Endothelial cell (in vitro differentiated cells): ENCODE measurements around the gene SF3A2. TPM values are rescaled to one million over a fixed set of nuclear protein-coding genes. Genes with fewer than 3 reads are reported as not detected.
A peak's percentile ranks its signal among the peaks of the same experiment; 100 is the strongest.

Experiments used
- DNase-seq: peaks from one replicate; pipeline ENCODE4 v3.0.0; 2021; ENCODE audit warnings: low spot score
- H3K27ac Mint-ChIP-seq: one replicate; pipeline ENCODE4 v1.8.0; 2021; ENCODE audit warnings: mixed read lengths, inconsistent platforms; ENCODE audit not compliant: unreplicated experiment
- H3K27me3 Mint-ChIP-seq: one replicate; pipeline ENCODE4 v1.8.0; 2021; ENCODE audit warnings: mild to moderate bottlenecking, moderate library complexity, mixed read lengths, inconsistent platforms; ENCODE audit not compliant: unreplicated experiment
- H3K36me3 Mint-ChIP-seq: one replicate; pipeline ENCODE4 v1.8.0; 2021; ENCODE audit warnings: mild to moderate bottlenecking, low read depth, mixed read lengths, inconsistent platforms; ENCODE audit not compliant: unreplicated experiment
- H3K4me1 Mint-ChIP-seq: one replicate; pipeline ENCODE4 v1.8.0; 2021; ENCODE audit warnings: mild to moderate bottlenecking, mixed read lengths, inconsistent platforms; ENCODE audit not compliant: unreplicated experiment
- H3K4me3 Mint-ChIP-seq: one replicate; pipeline ENCODE4 v1.8.0; 2021; ENCODE audit warnings: mild to moderate bottlenecking, mixed read lengths, inconsistent platforms; ENCODE audit not compliant: unreplicated experiment
- H3K9me3 Mint-ChIP-seq: one replicate; pipeline ENCODE4 v1.8.0; 2021; ENCODE audit warnings: mixed read lengths, inconsistent platforms; ENCODE audit not compliant: unreplicated experiment
- total RNA-seq: library from RNA; stranded (reverse); fragmentation: NEBNext Ultra II Directional; extraction: Animal tissue kit (Norgen Biotek cat#: 25700); gene quantifications from one replicate; pipeline ENCODE4 v1.2.1, GENCODE V29; 2021; ENCODE audit not compliant: unreplicated experiment
- TF ChIP-seq, protein P1 (sequence below): fragments of 200-600 bp; sonication (generic); IDR thresholded peaks from one replicate; pipeline ENCODE4 v1.5.0; 2021; ENCODE audit warnings: antibody characterized with exemption; ENCODE audit not compliant: unreplicated experiment

SF3A2 gene
- total RNA-seq, 1 donor from 2014 or later = 137 TPM

GRCh38 chr19:2236064-2236313 lies 635 bp upstream of the SF3A2 start:
- H3K9me3 Mint-ChIP-seq = no peaks in the 10 kb centered on the region
- no peak for DNase-seq
- no peak overlapping the region for H3K27ac Mint-ChIP-seq
- peaks cover 27% of the 10 kb centered on the region for H3K36me3 Mint-ChIP-seq
- H3K27me3 Mint-ChIP-seq = peaks cover 25% of the 10 kb centered on the region
- TF ChIP-seq, protein P1, sequence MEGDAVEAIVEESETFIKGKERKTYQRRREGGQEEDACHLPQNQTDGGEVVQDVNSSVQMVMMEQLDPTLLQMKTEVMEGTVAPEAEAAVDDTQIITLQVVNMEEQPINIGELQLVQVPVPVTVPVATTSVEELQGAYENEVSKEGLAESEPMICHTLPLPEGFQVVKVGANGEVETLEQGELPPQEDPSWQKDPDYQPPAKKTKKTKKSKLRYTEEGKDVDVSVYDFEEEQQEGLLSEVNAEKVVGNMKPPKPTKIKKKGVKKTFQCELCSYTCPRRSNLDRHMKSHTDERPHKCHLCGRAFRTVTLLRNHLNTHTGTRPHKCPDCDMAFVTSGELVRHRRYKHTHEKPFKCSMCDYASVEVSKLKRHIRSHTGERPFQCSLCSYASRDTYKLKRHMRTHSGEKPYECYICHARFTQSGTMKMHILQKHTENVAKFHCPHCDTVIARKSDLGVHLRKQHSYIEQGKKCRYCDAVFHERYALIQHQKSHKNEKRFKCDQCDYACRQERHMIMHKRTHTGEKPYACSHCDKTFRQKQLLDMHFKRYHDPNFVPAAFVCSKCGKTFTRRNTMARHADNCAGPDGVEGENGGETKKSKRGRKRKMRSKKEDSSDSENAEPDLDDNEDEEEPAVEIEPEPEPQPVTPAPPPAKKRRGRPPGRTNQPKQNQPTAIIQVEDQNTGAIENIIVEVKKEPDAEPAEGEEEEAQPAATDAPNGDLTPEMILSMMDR = no peak
- H3K4me3 Mint-ChIP-seq = peak overlapping the region; percentile 98
- peaks cover 38% of the 10 kb centered on the region for H3K4me1 Mint-ChIP-seq

DNA sequence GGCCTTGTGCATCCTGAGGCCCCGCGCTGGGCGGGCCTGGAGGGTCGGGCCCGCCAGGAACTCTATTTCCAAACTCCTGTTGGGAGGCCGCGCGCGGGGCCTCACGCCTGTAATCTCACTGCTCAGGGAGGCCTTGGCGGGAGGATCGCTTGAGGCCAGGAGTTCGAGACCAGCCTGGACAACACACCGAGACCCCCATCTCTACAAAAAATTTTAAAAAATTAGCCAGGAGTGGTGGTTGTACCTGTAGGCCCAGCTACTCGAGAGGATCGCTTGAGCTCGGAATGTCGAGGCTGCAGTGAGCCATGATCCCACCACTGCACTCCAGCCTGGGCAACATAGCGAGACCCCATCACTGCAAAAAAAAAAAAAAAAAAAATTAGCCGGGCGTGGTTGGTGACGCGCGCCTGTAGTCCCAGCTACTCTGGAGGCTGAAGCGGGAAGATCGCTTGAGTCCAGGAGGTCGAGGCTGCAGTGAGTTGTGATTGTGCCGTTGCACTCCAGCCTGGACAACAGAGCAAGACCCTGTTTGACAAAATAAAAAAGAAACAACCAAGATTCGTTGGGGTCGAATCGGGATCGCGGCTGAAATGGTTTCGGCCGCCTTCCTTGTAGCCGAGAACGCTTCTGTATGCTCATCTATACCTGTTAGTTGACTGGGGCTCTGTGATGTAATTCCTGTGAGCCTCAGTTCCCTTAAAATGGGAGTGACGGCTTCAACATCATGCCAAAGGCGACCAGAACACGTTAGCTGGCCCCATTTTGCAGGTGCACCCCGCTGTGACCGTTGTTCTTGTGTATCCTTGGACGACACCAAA lies 636 bp downstream of the SF3A2 start:
- Mint-ChIP-seq H3K4me1 (peaks cover 47% of the 10 kb centered on the region), H3K9me3 (no peaks in the 10 kb centered on the region)

DNA sequence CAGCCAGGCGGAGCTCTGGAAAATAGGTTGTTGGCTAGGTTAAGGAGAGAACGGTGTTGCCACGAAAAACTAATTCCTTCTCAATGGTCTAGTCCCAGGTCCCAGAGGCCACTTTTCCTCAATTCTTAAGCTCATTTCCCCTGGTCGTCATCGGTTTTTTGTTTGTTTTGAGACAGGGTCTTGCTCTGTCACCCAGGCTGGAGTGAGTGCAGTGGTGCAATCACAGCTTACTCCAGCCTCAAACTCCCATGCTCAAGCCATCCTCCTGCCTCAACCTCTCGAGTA lies 1.2 kb downstream of the SF3A2 start:
- peaks cover 51% of the 10 kb centered on the region for H3K4me1 Mint-ChIP-seq

More for the DNA sequence above, 636 bp downstream of the SF3A2 start:
- DNase-seq = no peak
- H3K4me3 Mint-ChIP-seq = peak overlapping the region; percentile 98
- TF ChIP-seq, protein P1 = no peak
- peaks cover 25% of the 10 kb centered on the region for H3K36me3 Mint-ChIP-seq
- H3K27ac Mint-ChIP-seq = peak overlapping the region; percentile 92
- H3K27me3 Mint-ChIP-seq = peaks cover 23% of the 10 kb centered on the region

DNA sequence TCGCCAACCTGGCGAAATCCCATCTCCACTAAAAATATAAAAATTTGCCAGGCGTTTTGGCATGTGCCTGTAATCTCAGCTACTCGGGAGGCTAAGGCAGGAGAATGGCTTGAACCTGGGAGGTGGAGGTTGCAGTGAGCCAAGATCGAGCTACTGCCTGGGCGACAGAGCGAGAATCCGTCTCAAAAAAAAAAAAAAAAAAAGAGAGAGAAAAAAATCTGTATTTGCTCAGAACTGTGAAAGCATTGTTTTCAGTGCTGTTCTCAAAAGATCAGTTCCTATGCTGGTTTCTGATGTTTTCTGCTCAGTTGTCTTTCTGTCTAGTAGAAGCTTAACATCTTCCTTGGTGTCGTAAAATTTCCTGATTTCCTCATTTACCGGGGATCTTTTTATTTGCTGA lies 2.5 kb downstream of the SF3A2 start:
- peak overlapping the region; percentile 98 for H3K27ac Mint-ChIP-seq
- H3K36me3 Mint-ChIP-seq = peaks cover 20% of the 10 kb centered on the region
- TF ChIP-seq, protein P1 = no peak
- peaks cover 49% of the 10 kb centered on the region for H3K4me1 Mint-ChIP-seq
- H3K9me3 Mint-ChIP-seq = no peaks in the 10 kb centered on the region
- H3K27me3 Mint-ChIP-seq = peaks cover 20% of the 10 kb centered on the region
- peak overlapping the region; percentile 98 for H3K4me3 Mint-ChIP-seq
- DNase-seq = no peak

More for the DNA sequence above, 1.2 kb downstream of the SF3A2 start:
- TF ChIP-seq, protein P1 = no peak
- H3K9me3 Mint-ChIP-seq = no peaks in the 10 kb centered on the region
- H3K4me3 Mint-ChIP-seq = peak overlapping the region; percentile 98
- peaks cover 23% of the 10 kb centered on the region for H3K27me3 Mint-ChIP-seq
- H3K36me3 Mint-ChIP-seq = peaks cover 23% of the 10 kb centered on the region
- peak overlapping the region; percentile 92 for H3K27ac Mint-ChIP-seq
- DNase-seq = no peak
